Measurements from ENCODE around the gene ZYX. TPM values are rescaled to one million over a fixed set of nuclear protein-coding genes. Genes with fewer than 3 reads are reported as not detected.

The ZYX gene
- total RNA-seq, 6 experiments from 2014 or later, result 491 to 576 (median 546) TPM

GRCh38 chr7:143359771-143360353, 21.3 kb upstream of the ZYX start:
- TF ChIP-seq CTCF (IDR thresholded peaks at IDR 0.05), result no peak
- H3K4me3 Mint-ChIP-seq, result no peak overlapping the region
- no peak overlapping the region for H3K27ac Mint-ChIP-seq
- H3K4me1 Mint-ChIP-seq (ENCODE audit: low read depth), result no peaks in the 10 kb centered on the region
- H3K36me3 Mint-ChIP-seq (ENCODE audit: low read depth), result no peaks in the 10 kb centered on the region
- peaks cover 46% of the 10 kb centered on the region for H3K27me3 Mint-ChIP-seq (ENCODE audit: insufficient read depth)
- H3K9me3 Mint-ChIP-seq, result no peaks in the 10 kb centered on the region
- DNase-seq, result no peak

GRCh38 chr7:143360788-143361551, 20.2 kb upstream of the ZYX start:
- no peak for DNase-seq
- Mint-ChIP-seq H3K27me3 (ENCODE audit: insufficient read depth) (peaks cover 47% of the 10 kb centered on the region), H3K4me1 (ENCODE audit: low read depth) (no peaks in the 10 kb centered on the region), H3K36me3 (ENCODE audit: low read depth) (no peaks in the 10 kb centered on the region), H3K9me3 (no peaks in the 10 kb centered on the region), H3K27ac (no peak overlapping the region), H3K4me3 (no peak overlapping the region)
- TF ChIP-seq CTCF (IDR thresholded peaks at IDR 0.05), result no peak

- Mint-ChIP-seq H3K4me3 (peak overlapping the region; percentile 68; the same call in 1 of the 2 replicates), H3K36me3 (ENCODE audit: low read depth) (no peaks in the 10 kb centered on the region), H3K4me1 (ENCODE audit: low read depth) (no peaks in the 10 kb centered on the region), H3K9me3 (no peaks in the 10 kb centered on the region), H3K27me3 (ENCODE audit: insufficient read depth) (peaks cover 52% of the 10 kb centered on the region), H3K27ac (no peak overlapping the region)
- TF ChIP-seq CTCF (IDR thresholded peaks at IDR 0.05), result no peak
- no peak for DNase-seq
Observed at GRCh38 chr7:143361552-143362130, 19.5 kb upstream of the ZYX start.

GRCh38 chr7:143362131-143363015, 18.8 kb upstream of the ZYX start, which contains the start of gene FAM131B:
Gene FAM131B (minus strand): TSS chr7:143362713. CDS start chr7:143362603, 110 bp downstream.
- H3K27ac Mint-ChIP-seq, result no peak within 1 kb of the TSS
- no peaks in the 10 kb centered on the region for H3K36me3 Mint-ChIP-seq (ENCODE audit: low read depth)

More at GRCh38 chr7:143362131-143363015, 18.8 kb upstream of the ZYX start, which contains the start of gene FAM131B:
- peak within 1 kb of the TSS; percentile 68 for H3K4me3 Mint-ChIP-seq
- H3K27me3 Mint-ChIP-seq (ENCODE audit: insufficient read depth), result peaks cover 54% of the 10 kb centered on the region
- DNase-seq, result no peak
- no peaks in the 10 kb centered on the region for H3K9me3 Mint-ChIP-seq
- TF ChIP-seq CTCF (IDR thresholded peaks at IDR 0.05), result no peak
- no peaks in the 10 kb centered on the region for H3K4me1 Mint-ChIP-seq (ENCODE audit: low read depth)
